Kidney glomerular epithelial cell (primary cell): ENCODE data around the gene MARK2.

Experiments
- DNase-seq: peaks from one replicate; lab custom pipeline; 2025; lab: John Stamatoyannopoulos, UW

The MARK2 gene

DNA sequence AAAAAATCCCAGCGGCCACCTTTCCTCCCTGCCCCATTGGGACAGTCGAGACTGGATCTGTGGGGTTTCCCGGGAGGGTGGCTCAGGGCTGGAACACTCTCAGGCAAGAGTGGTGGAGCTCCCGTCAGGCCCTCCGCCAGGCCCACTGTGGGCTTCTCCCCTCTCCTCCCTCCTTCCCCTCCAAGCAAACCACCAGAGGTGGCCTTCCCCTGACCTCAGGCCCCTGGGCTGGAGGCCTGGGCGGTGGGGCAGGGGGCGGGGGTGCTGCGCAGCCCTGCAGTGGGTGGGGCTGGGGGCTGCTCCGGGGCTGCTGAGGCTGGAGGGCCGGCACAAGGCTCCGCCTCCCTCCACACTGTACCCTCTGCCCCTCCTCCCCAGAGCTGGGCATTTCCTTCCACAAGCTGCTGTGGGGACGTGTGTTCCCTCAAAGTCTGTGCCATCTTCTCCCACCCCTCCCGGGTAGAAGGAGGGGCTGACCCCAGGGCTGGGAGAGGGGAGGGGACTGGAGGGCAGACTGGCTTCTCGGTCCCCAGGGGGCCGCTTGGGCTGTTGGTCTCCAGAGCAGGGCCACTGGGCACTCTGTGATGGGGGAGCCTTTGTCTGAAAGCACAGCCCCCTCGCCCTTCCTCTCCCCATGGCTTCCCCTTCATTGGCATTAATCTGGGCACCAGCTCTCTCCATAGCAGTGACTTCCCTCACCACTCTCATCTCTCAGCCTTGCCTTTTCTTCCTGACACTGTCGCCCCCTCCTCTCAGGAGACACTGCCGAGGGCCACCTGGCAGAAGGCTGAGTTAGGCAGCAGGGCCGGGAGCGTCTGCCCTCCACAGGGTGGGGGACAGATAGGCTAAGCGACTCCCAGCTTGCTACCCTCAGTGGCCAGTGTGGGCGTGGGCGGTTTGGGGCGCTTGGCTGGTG, 70.9 kb downstream of the MARK2 start:
- DNase-seq, result no peak

- DNase-seq, result no peak
These were observed 71.8 kb downstream of the MARK2 start for GRCh38 chr11:63910675-63911074.

- no peak for DNase-seq
These were observed 72.5 kb downstream of the MARK2 start for GRCh38 chr11:63911440-63911839.

DNA sequence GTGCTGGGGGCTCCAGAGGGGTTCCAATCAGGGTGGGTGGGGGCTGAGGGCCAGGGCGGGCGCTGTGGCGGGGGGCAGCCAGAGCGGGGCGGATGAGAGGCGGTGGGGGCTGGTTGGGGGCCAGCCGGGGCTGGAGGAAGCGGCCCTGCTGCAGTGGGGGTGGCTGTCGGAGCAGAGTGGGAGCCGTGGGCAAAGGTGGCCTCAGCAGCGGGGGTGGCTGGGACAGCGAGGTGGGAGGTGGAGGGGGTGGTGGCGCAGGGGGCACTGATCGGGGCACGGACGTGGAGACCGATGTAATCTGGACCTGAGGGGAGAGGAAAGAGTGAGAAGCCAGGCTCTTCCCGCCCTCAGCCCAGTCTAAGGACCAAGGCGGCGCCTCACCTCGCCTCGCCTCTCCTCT, 73.0 kb downstream of the MARK2 start:
- no peak for DNase-seq

GRCh38 chr11:63912678-63913077, 73.8 kb downstream of the MARK2 start:
- DNase-seq, result no peak

DNA sequence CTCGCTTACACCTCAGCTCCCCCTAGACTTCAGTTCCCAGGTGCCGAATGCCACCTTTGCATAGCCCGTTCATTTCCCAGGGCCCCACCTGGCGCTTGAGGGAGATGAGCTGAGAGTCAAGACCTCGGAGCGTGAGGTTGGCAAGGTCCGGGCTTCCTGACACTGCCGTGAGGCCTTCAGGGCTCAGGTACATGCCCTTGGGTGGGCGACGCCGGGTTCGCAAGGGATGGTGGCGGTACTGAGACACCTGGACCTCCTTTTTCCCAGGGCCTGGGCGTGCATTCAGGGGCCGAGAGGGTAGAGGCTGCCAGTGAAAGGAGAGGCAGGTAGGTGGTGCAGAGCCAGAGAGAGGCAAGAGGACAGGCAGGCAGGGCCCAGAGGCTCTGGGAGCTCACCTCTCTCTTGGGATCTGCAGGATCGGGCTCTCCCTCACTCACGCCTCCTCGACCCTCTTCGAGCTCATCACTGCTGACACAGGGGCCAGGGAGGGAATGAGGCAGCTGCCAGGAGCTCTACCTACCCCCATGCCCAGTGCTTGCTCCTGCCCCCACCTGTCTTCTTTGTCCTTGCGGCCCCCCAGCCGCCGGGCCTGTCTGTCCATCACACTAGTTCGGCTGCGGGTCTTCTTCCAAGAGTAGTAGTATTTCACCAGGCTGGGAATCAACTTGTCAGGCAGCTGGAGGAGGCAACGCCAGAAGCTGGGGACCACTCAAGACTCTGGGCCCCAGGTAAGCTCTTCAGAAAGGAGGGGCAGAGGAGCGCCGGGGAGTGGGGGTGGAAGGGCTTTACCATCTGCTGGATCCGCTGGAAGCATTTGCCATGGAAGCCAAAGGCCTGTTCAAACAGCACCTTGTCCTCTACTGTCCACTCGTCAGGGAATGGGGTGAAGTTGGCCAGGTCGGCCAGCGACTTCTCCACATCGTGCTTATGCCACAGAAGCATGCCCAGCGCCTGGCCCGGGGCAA, 75.2 kb downstream of the MARK2 start:
- DNase-seq, result no peak

GRCh38 chr11:63914896-63915691, 76.2 kb downstream of the MARK2 start:
- DNase-seq, result no peak

DNA sequence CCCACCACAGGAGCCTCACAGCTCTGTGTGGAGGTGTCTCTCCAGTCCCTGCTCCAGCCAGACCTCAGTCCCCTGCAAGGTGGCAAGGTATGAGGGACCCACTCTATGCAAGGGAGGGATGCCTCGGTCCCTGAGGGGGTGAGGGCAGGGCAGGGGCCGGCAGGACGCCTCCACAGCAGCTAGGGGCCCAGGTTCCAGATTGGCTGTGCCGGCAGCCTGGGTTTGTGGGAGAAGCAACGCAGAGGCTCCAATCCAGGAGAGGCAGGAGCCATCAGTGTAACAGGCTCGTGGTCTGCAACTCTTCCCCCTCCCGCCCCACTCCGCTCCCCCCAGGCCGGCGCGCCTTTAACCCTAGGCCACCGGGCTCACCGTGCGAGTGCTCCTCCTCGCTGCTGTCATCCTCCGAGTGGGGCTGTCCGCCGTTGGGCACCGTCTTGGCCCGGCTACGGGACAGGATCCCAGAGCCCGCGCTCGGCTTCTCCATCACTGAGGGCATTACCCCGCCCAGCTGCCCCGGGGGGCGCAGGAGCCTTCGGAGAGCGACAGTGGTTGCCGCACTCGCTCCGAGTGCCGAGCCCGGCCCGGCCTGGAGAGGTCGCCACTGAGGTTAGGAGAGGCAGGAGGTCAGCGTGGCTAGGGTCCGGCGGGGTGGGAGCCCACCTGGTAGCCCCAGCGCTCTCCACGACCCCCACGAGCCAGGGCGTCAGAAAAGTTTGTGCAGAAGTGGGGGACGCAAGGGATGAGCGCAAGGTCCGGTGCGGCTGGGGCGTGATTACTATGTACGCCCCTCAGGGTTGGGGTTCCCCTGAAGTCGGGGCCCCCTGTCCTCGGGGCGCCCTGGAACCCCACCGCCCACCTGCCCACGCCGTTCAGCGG, 77.3 kb downstream of the MARK2 start:
- no peak for DNase-seq

- DNase-seq, result no peak
These were observed 78.2 kb downstream of the MARK2 start, which contains the start of gene RCOR2 for GRCh38 chr11:63916837-63917691. RCOR2 (minus strand) TSS chr11:63917164; CDS start chr11:63916456, 708 bp downstream.

GRCh38 chr11:63917692-63918506, 79.0 kb downstream of the MARK2 start:
- DNase-seq, result no peak

DNA sequence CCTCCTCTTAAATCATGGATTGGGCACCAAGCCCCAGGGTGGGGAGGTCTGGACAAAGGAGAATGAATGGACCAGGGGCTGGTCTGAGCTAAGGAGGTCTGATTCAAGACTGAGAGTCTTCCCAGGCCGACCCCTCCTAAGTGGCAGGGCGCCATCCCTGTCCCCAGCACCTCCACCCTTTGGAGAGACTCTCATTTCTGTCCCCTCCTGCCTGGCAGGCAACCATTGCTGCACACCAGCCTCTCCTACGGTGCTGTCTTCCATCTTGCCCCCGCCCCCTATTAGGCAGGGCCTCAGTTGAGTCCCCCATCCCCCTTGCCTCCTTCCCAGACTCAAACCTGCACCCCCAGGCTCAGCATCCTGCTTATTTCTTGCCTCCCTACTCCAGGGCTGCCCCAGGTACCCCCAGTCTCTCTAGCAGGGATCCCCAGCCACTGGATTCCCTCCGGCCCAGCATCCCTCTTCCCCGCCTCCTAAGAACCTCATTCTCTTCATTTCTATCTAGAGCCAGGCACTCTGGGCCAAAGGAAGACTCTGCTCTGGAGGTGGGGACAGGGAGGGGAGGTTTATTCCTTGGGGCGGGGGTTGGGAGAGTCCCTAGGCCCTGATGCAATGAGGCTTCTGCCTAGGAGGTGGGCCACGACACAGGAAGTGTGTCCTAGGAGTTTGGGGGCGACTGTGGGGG, 79.7 kb downstream of the MARK2 start:
- no peak for DNase-seq

- no peak for DNase-seq
These were observed 80.6 kb downstream of the MARK2 start for GRCh38 chr11:63919267-63920125.

DNA sequence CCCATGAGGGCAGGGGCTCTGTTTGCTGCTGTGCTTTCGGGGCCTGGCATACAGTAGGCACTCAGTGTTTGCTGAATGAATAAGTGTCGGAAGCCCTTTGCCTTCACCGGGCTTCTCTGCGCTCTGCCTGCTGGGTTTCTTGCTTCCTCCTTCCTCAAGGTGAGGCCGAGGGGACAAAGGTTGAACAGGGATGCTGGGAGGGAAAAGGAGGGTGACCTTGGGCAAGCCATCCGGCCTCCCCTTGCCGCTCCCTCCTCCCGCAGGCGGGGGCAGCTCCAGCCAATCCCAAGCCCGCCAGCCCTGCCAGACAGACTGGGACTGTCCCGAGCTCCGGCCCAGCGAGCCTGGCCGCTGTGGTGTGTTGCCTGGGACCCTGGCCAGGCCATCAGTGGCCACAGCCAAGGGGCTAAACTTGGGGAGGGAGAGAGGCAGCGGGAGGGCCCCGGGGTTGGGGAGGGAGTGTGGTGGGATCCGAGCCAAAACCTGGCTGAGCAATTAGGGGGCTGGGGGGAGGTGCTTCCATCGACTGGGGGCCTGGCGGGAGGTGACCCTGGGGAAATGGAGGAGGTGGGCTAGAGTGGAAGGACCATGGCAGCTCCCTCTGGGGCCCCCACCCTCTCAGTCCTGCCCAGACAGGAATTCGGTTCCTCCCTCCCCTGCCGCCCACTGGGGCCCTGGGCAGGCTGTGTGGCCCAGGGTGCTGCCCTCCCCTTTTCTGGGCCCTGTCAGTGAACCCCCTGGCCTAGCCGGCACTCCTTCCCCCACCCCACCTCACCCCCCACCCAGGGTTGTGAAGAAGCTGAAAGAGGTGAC, 81.4 kb downstream of the MARK2 start:
- no peak for DNase-seq

- DNase-seq, result no peak
These were observed 82.1 kb downstream of the MARK2 start for GRCh38 chr11:63920939-63921417.

DNA sequence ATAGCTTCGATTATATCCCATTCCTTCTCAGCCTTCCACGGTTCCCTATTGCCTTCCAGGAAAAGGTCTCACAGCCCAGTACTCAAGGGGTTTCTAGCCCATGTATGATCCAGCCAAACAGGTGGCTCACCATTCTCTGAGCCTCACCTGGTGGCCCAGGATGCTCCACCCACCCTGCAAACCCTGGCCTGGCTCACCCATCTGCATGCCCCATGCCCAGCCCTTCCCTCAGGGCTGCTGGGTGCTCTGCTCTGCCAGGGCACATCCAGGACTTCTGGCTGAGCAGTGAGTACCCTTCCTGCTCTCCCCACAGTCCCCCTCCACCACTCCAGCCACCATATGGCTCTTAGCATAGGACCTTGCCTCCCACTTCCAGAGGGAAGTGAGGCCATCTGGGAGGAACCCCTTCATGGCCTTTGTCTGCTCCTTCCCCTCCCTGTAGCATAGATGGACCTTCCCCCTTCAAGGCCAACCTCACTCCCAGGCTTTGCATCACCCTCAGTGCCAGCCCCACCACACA, 83.8 kb downstream of the MARK2 start:
- DNase-seq, result no peak

- no peak for DNase-seq
These were observed 84.4 kb downstream of the MARK2 start for GRCh38 chr11:63923319-63923718.
